ENCODE measurements around the gene SHANK1. TPM values are rescaled to one million over a fixed set of nuclear protein-coding genes. Genes with fewer than 3 reads are reported as not detected.
A peak's percentile ranks its signal among the peaks of the same experiment; 100 is the strongest.

Gene SHANK1
- total and polyA plus RNA-seq, 5 donors from 2014 or later = not detected

DNA sequence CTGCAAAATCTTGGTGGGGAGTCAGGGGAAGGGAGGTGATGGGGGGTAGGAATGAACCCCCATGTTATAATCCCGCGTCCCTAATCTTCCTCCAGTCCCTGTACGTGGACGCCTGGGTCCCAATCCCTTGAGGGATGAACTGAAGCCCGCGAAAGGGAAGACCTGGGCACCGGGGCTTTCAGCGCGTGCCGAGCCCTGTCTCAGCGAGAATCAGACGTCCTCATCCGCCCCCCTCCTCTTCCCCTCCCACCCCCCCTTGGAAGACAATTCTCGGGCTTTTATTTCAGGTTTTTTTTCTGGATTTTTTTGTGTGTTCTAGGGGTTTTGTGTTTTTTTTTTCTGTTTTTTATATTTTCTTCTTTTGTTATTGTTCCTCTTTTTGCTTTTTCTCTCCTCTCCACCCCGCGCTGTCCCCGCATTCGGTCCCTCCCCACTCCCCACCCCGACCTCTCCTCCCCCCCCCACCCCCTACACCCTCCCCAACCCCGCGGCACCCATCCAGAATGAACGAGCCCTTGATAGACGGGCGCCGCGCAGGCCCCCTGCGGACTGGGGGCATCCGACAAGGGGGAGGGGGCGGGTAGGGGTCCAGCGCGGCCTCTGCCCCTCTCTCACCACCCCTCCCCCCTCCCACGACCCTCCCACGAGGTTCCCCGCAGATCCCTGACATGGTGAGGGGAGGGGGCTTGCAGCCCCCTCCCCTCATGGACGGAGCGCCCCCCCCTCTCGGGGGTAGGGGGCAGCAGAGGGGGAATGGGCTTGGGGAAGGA is 60.1 kb downstream of the SHANK1 start:
- DNase-seq (no peak), ATAC-seq (ENCODE audit: low read depth in 2 of 2) (no peak)
- Mint-ChIP-seq H3K4me1 (peaks cover 6 to 23% (median 13%) of the 10 kb centered on the region in 4 donors), H3K27ac (peak overlapping the region in 1 of 3 donors; percentile 38), H3K27me3 (peaks cover 55% of the 10 kb centered on the region), H3K36me3 (no peaks in the 10 kb centered on the region), H3K4me3 (peak overlapping the region in 2 of 4 donors; percentile 41 to 69), H3K9me3 (peaks cover 0 to 21% (median 8%) of the 10 kb centered on the region in 7 donors)
- peaks cover 7% of the 10 kb centered on the region for H3K27me3 ChIP-seq (ENCODE audit: control insufficient read depth, insufficient read depth, low read length)
- H3K9me3 ChIP-seq (ENCODE audit: control insufficient read depth in 2 of 2, low read length in 2 of 2) = peaks cover 3 to 13% of the 10 kb centered on the region in 2 experiments
- peaks cover 16% of the 10 kb centered on the region for H3K4me1 ChIP-seq (ENCODE audit: control insufficient read depth, insufficient read depth, low read length, poor library complexity, severe bottlenecking)
- H3K4me3 ChIP-seq (ENCODE audit: low read depth, low read length) = no peak overlapping the region
- no peak overlapping the region for H3K27ac ChIP-seq (ENCODE audit: insufficient read depth, low read length, poor library complexity, severe bottlenecking)
- H3K36me3 ChIP-seq (ENCODE audit: control insufficient read depth, insufficient read depth, low read length) = no peaks in the 10 kb centered on the region

DNA sequence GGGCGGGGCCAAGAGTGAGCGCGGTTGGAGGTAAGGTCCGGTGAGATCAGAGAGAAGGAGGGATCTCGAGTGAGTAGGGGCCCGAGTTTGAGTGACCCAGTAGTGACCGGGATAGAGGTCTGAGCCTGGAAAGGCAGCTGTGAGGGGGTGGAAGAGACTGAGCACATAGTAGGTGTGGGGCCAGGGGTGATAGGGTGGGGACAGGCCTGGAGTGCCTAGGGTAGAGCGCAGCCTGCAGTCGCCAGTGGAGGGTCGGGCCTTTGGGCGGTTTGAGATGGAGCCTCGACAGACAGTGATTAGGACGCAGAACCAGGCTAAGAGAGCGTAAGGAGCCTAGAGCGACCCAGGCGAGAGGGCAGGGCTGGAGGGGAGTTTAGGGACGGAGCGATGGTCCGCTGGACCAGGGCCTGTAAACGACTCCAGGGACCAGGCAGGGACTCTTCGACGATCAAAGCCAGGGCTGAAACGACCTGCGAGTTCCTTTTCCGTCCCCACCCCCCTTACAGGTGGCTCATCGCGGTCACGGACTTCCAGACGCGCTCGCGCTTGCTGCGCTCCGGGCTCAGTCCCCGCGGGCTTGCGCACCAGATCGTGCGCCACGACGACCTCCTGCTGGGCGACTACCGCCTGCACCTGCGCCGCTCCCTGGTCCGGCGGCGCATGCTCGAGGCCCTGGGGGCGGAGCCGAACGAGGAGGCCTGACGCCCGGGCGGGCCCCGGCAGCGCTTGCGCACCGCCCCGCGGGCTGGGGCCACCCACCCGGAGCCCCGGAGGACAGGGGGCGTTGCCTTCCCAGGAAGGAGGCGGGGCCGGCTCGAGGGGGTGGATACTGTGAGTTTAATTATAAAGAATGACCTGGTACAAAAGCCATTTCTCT is 60.9 kb downstream of the SHANK1 start:
- ATAC-seq (ENCODE audit: low read depth in 2 of 2) (peak; percentile 8 to 22), DNase-seq (peak in 2 of 3 donors; percentile 7 to 41)
- Histone ChIP-seq H3K27ac (ENCODE audit: insufficient read depth, low read length, poor library complexity, severe bottlenecking) (no peak overlapping the region), H3K36me3 (ENCODE audit: control insufficient read depth, insufficient read depth, low read length) (no peaks in the 10 kb centered on the region), H3K4me1 (ENCODE audit: control insufficient read depth, insufficient read depth, low read length, poor library complexity, severe bottlenecking) (peaks cover 16% of the 10 kb centered on the region), H3K4me3 (ENCODE audit: low read depth, low read length) (no peak overlapping the region), H3K27me3 (ENCODE audit: control insufficient read depth, insufficient read depth, low read length) (peaks cover 7% of the 10 kb centered on the region), H3K9me3 (ENCODE audit: control insufficient read depth in 2 of 2, low read length in 2 of 2) (peaks cover 3 to 13% of the 10 kb centered on the region in 2 experiments)
- peaks cover 6 to 23% (median 13%) of the 10 kb centered on the region in 4 donors for H3K4me1 Mint-ChIP-seq
- H3K9me3 Mint-ChIP-seq = peaks cover 0 to 21% (median 8%) of the 10 kb centered on the region in 7 donors
- H3K27me3 Mint-ChIP-seq = peaks cover 47% of the 10 kb centered on the region
- H3K36me3 Mint-ChIP-seq = no peaks in the 10 kb centered on the region
- peak overlapping the region in 1 of 3 donors; percentile 62 for H3K27ac Mint-ChIP-seq
- H3K4me3 Mint-ChIP-seq = peak overlapping the region; percentile 45 to 69 (median 54)

DNA sequence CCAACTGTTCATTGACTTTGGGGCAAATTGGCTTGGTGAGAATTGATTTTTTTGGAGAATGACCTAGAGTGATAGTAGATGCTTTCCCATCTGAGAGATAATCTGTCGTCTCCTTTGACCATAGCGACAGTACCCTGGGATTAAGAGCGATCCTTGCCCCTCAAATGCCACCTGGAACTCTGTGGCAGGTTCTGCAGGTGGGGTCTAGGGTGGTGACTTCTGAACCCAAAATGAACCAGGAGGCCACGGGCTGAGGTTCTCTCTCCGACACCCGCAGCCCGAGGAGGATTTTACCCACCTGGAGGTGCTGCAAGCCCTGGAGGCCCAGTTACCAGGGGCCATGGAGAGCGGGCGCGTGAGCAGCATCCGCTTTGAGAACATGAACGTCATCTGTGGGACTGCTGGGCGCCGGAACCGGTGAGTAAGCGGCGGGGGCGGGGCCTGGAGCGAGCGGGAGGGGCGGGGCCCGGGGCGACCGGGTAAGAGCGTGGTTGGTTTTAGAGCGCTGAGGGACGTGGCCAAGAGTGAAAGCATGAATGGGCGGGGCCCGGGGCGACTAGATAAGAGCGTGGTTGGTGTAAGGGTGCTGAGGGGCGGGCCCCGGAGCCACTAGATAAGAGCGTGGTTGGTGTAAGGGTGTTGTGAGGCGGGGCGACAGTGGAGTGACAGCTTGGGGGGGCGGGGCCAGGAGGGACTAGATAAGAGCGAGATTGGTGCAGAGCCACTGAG is 61.7 kb downstream of the SHANK1 start:
- Histone ChIP-seq H3K36me3 (ENCODE audit: control insufficient read depth, insufficient read depth, low read length) (no peaks in the 10 kb centered on the region), H3K9me3 (ENCODE audit: control insufficient read depth in 2 of 2, low read length in 2 of 2) (peaks cover 3 to 13% of the 10 kb centered on the region in 2 experiments), H3K27me3 (ENCODE audit: control insufficient read depth, insufficient read depth, low read length) (peaks cover 7% of the 10 kb centered on the region), H3K27ac (ENCODE audit: insufficient read depth, low read length, poor library complexity, severe bottlenecking) (no peak overlapping the region), H3K4me1 (ENCODE audit: control insufficient read depth, insufficient read depth, low read length, poor library complexity, severe bottlenecking) (peaks cover 16% of the 10 kb centered on the region), H3K4me3 (ENCODE audit: low read depth, low read length) (no peak overlapping the region)
- DNase-seq (peak; percentile 41 to 71 (median 52)), ATAC-seq (ENCODE audit: low read depth in 2 of 2) (peak; percentile 82 to 90)
- H3K4me1 Mint-ChIP-seq = peaks cover 6 to 20% (median 10%) of the 10 kb centered on the region in 4 donors
- H3K27ac Mint-ChIP-seq = peak overlapping the region in 1 of 3 donors; percentile 62
- H3K36me3 Mint-ChIP-seq = no peaks in the 10 kb centered on the region
- peaks cover 43% of the 10 kb centered on the region for H3K27me3 Mint-ChIP-seq
- H3K4me3 Mint-ChIP-seq = peak overlapping the region; percentile 10 to 59 (median 46)
- H3K9me3 Mint-ChIP-seq = peaks cover 0 to 21% (median 8%) of the 10 kb centered on the region in 7 donors

DNA sequence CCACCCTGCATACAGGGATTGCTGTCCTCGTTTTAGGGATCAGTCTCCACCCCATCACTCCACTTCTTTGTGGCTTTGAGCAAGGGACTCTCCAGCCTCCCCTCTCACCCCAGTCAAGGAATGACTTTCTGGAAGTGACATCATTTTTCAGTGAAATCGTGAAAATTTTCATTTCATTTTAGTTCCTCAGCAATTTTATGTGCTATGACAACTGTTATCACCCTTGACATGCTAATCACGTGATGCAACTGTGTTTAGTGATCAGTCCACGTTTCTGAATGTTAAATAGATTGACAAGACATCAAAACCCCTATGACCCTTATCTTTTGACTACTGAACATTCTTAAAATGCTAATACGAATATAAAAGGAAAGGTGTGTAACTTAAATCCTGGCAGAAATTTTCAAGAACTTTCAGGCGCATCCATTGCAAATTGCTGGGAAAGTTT is 62.4 kb downstream of the SHANK1 start:
- no peak for DNase-seq
- H3K27me3 Mint-ChIP-seq = peaks cover 45% of the 10 kb centered on the region
- peaks cover 0 to 21% (median 8%) of the 10 kb centered on the region in 7 donors for H3K9me3 Mint-ChIP-seq
- peak overlapping the region in 3 of 4 donors; percentile 45 to 59 (median 48) for H3K4me3 Mint-ChIP-seq
- peaks cover 7% of the 10 kb centered on the region for H3K27me3 ChIP-seq (ENCODE audit: control insufficient read depth, insufficient read depth, low read length)
- no peaks in the 10 kb centered on the region for H3K36me3 ChIP-seq (ENCODE audit: control insufficient read depth, insufficient read depth, low read length)
- no peak for ATAC-seq (ENCODE audit: low read depth in 2 of 2)
- no peak overlapping the region for H3K27ac Mint-ChIP-seq
- no peak overlapping the region for H3K27ac ChIP-seq (ENCODE audit: insufficient read depth, low read length, poor library complexity, severe bottlenecking)
- peaks cover 16% of the 10 kb centered on the region for H3K4me1 ChIP-seq (ENCODE audit: control insufficient read depth, insufficient read depth, low read length, poor library complexity, severe bottlenecking)
- H3K36me3 Mint-ChIP-seq = no peaks in the 10 kb centered on the region
- no peak overlapping the region for H3K4me3 ChIP-seq (ENCODE audit: low read depth, low read length)
- peaks cover 3 to 13% of the 10 kb centered on the region in 2 experiments for H3K9me3 ChIP-seq (ENCODE audit: control insufficient read depth in 2 of 2, low read length in 2 of 2)
- peaks cover 6 to 20% (median 10%) of the 10 kb centered on the region in 4 donors for H3K4me1 Mint-ChIP-seq

DNA sequence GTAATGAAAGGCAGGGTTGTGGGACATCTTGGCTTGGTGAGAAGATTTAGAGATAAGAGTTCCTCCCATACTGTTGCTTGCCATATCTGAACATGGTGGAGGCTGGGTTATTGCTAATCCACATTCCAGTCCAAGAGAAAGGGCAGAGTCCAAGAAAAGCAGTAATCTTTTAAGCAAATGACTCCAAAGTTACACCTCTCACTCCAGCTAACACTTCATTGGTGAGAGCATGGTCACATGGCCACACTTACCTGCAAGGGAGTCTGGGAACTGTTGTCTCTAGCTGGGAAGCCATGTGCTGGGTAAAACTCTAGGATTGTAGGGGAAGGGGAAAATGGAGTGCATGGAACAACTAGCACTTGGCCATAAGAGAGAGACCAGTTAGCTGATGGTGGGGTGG is 64.7 kb downstream of the SHANK1 start:
- Mint-ChIP-seq H3K4me3 (no peak overlapping the region), H3K27me3 (peaks cover 39% of the 10 kb centered on the region), H3K27ac (no peak overlapping the region), H3K36me3 (no peaks in the 10 kb centered on the region), H3K4me1 (peaks cover 6 to 17% (median 10%) of the 10 kb centered on the region in 4 donors), H3K9me3 (peaks cover 0 to 19% (median 9%) of the 10 kb centered on the region in 7 donors)
- Histone ChIP-seq H3K36me3 (ENCODE audit: control insufficient read depth, insufficient read depth, low read length) (no peaks in the 10 kb centered on the region), H3K4me1 (ENCODE audit: control insufficient read depth, insufficient read depth, low read length, poor library complexity, severe bottlenecking) (peaks cover 16% of the 10 kb centered on the region), H3K27me3 (ENCODE audit: control insufficient read depth, insufficient read depth, low read length) (peaks cover 7% of the 10 kb centered on the region), H3K9me3 (ENCODE audit: control insufficient read depth in 2 of 2, low read length in 2 of 2) (peaks cover 3 to 13% of the 10 kb centered on the region in 2 experiments), H3K27ac (ENCODE audit: insufficient read depth, low read length, poor library complexity, severe bottlenecking) (no peak overlapping the region), H3K4me3 (ENCODE audit: low read depth, low read length) (no peak overlapping the region)
- ATAC-seq (ENCODE audit: low read depth in 2 of 2) (no peak), DNase-seq (no peak)

DNA sequence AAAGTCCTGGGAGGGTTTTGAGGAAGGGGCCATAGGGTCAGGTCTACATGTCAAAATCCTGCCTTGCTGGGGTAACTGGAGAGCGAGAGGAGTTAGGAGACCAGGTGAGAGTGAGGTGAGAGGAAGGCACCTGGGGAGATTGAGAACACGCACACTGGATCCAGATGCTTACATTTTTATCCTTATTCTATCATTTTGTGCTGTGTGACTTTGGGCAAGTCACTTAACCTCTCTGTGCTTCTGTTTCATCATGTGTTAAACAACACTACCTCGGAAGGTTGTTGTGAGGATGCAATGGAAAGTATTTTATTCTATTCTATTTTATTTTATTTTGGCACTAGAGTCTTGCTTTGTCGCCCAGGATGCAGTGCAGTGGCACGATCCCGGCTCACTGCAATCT is 66.9 kb downstream of the SHANK1 start:
- H3K4me1 Mint-ChIP-seq = peaks cover 0 to 5% (median 4%) of the 10 kb centered on the region in 4 donors
- peaks cover 0 to 14% (median 9%) of the 10 kb centered on the region in 7 donors for H3K9me3 Mint-ChIP-seq
- no peak overlapping the region for H3K27ac ChIP-seq (ENCODE audit: insufficient read depth, low read length, poor library complexity, severe bottlenecking)
- H3K4me3 ChIP-seq (ENCODE audit: low read depth, low read length) = no peak overlapping the region
- peaks cover under 1% of the 10 kb centered on the region for H3K4me1 ChIP-seq (ENCODE audit: control insufficient read depth, insufficient read depth, low read length, poor library complexity, severe bottlenecking)
- no peaks in the 10 kb centered on the region for H3K36me3 ChIP-seq (ENCODE audit: control insufficient read depth, insufficient read depth, low read length)
- H3K27me3 ChIP-seq (ENCODE audit: control insufficient read depth, insufficient read depth, low read length) = peaks cover 7% of the 10 kb centered on the region
- ATAC-seq (ENCODE audit: low read depth in 2 of 2) (no peak), DNase-seq (no peak)
- peaks cover 29% of the 10 kb centered on the region for H3K27me3 Mint-ChIP-seq
- H3K4me3 Mint-ChIP-seq = no peak overlapping the region
- H3K9me3 ChIP-seq (ENCODE audit: control insufficient read depth in 2 of 2, low read length in 2 of 2) = peaks cover 3 to 7% of the 10 kb centered on the region in 2 experiments
- H3K27ac Mint-ChIP-seq = no peak overlapping the region
- H3K36me3 Mint-ChIP-seq = no peaks in the 10 kb centered on the region

DNA sequence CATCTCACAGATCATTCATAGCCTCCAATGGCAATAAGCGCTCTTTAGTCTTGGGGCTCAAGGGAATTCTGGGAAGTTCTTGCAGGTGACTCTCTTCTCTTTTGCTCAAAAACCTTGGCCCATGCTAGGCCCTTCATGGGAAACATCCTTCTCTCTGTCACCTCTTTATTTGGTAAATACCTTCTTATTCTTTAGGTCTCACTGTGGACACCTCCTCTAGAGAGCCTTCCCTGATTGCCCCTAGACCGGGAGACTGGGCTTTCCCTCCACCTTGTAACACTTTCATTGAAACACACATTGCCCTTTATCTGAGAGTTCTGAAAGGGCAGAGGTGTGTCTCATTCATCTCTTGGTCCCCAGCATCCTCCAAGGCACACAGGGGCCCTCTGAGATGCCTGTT is 68.4 kb downstream of the SHANK1 start:
- no peak overlapping the region for H3K4me3 ChIP-seq (ENCODE audit: low read depth, low read length)
- DNase-seq (no peak), ATAC-seq (ENCODE audit: low read depth in 2 of 2) (no peak)
- no peaks in the 10 kb centered on the region for H3K36me3 ChIP-seq (ENCODE audit: control insufficient read depth, insufficient read depth, low read length)
- Mint-ChIP-seq H3K9me3 (peaks cover 0 to 12% (median 8%) of the 10 kb centered on the region in 7 donors), H3K36me3 (no peaks in the 10 kb centered on the region), H3K27ac (no peak overlapping the region), H3K27me3 (peaks cover 21% of the 10 kb centered on the region), H3K4me1 (no peaks in the 10 kb centered on the region), H3K4me3 (no peak overlapping the region)
- H3K4me1 ChIP-seq (ENCODE audit: control insufficient read depth, insufficient read depth, low read length, poor library complexity, severe bottlenecking) = no peaks in the 10 kb centered on the region
- H3K27me3 ChIP-seq (ENCODE audit: control insufficient read depth, insufficient read depth, low read length) = no peaks in the 10 kb centered on the region
- H3K9me3 ChIP-seq (ENCODE audit: control insufficient read depth in 2 of 2, low read length in 2 of 2) = peaks cover 0 to 4% of the 10 kb centered on the region in 2 experiments
- no peak overlapping the region for H3K27ac ChIP-seq (ENCODE audit: insufficient read depth, low read length, poor library complexity, severe bottlenecking)
